T-helper 1 cell (primary cell): Measurements from ENCODE around the gene CASP7.

Source experiments
- DNase-seq, 5 donors: peaks; one replicate each; pipeline ENCODE4 v3.0.0-alpha.2; 2012 to 2020

The CASP7 gene

DNA sequence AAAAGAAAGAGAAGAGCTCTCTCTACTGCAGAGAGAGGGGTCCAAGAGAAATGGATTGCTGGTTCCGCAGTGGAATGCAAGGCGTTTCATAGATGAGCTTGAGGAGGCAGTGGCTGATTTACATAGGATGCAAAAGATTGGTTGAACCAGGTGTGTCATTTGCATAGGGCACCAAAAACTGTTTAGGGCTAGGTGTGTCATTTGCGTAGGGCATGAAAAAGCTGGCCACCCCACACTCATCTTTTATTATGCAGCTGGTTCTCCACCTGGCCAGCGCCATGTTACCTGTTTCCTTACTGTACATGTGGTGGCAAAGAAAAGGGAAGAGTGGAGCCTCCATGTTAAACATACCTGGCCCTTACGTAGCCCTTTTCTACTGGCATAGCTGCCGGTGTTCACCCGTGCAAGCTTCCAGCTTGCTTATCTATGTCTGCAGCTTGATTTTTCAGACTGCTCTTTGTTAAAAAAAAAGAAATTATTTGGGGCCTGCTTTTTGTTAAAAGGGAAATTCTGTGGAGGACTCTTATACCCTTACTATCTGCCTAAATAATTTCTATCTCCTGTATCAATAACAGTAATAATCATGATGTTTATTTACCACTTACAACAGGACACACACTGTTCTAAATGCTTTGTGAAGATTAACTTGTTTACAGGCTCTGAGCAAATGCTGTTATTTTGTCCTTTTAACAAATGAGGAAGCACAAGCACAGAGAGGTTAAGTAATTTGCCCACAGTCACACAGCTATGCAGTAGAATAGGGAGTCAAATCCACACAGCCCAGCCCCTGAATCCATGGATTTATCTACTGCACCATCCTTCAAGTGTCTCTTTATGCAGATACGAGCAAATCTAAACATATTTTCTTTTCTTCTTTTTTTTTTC, 33.3 kb downstream of the CASP7 start:
- DNase-seq: no peak

DNA sequence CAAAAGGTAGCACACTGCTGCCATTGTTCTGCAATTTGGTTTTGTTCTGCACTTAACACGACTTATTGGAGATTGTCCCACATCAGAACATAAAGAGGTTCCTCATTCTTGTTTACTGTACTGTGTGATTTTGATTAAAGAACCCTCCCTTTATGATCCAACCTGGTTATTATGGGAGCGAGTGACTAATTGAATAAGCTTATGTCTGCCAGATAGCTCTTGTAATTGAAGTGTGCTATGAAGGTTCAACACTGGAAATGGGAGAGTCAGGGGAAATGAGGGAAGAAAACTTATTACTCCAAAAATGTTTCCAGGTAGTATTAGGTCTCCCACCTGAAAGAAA, 33.9 kb downstream of the CASP7 start:
- DNase-seq: no peak

DNA sequence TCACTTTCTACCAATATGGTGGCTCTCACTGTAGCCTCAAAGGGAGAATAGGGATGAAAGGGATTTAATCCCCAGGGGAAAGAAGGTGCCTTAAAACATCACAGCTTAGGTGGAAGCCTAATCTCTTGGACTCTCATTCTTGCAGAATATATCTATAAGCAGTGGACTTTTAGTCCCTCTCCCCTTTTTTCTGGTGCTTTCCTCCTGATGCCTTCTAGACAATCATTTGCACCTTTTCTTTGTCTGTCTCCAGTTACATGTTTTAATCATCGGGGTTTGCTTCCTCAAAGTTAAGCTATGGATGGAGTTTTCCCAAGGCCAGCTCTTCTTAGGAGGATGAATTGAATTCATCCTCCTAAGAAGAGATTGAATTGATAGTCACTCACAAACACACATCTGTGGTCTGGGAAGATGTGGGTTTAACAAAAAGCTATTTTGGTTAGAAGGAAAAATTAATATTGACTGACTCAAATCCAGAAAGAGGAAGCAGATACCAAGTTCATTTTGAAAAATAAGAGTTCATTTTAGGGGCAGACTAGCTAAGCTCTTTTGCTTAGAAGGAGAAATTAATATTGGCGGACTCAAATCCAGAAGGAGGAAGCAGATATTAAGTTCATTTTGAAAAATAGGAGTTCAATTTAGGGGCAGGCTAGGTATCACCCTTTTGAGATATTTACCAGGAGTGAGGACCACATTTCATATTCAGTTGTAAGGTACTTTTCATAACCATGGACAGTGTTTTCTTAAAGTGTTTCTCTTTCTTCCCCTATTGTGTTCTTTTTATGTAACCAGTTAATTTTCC, 36.6 kb downstream of the CASP7 start:
- no peak for DNase-seq

DNA sequence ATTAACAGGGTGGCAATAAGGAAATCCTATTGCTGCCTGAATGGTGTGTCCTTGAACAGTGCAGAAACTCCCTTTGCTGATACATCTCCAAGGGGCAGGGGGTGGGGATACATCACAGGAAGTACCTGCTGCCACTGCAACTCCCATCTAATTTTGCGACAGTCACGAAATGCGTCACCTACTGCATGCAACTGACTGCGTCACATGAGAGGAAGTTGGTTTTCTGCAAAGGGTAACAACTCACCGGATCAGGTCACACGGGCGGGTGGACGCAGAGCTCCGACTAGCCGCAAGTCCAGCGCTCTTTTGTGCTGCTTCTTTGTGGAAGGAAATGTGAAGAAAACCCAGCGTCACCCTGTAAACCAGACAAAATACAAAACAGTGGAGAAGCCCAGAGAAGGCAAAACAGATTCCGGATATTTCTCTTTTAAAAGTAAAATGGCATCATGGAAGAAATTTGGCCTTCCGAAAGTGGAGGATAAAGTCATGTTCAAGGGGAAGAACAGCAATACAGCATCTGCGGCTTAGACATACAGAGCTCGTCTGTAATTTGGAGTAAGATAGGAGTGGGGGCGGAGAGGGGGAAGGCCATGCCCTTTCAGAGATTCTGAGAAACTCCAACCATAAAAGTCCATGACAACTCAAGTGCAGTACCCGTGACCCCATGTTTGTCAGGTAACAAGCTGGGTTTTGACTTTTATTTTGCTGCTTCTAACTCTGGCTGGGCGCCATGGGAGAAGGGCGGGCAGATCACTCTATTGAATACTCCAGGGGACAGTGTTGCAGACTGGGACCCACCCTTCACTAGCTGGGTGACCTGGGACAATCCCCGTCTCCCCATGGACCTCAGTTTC, 39.5 kb downstream of the CASP7 start:
- no peak for DNase-seq

DNA sequence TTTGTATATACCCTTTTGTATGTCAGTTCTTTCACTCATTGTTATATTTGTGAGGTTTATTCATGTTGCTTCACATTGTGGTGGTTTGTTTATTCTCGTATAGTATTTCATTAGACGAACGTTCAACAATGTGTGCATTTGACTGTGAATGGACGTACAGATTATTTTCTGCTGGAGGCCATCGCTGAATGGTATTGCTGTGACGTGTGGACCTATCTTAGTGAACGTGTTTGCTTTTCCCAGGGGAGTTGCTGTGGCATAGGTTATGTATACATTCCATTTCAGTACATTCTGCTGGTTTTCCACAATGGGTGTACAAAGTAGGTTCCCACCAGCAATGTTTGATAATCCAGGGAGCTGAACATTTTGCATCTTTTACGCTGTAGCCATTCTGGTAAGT, 40.7 kb downstream of the CASP7 start:
- DNase-seq: no peak

DNA sequence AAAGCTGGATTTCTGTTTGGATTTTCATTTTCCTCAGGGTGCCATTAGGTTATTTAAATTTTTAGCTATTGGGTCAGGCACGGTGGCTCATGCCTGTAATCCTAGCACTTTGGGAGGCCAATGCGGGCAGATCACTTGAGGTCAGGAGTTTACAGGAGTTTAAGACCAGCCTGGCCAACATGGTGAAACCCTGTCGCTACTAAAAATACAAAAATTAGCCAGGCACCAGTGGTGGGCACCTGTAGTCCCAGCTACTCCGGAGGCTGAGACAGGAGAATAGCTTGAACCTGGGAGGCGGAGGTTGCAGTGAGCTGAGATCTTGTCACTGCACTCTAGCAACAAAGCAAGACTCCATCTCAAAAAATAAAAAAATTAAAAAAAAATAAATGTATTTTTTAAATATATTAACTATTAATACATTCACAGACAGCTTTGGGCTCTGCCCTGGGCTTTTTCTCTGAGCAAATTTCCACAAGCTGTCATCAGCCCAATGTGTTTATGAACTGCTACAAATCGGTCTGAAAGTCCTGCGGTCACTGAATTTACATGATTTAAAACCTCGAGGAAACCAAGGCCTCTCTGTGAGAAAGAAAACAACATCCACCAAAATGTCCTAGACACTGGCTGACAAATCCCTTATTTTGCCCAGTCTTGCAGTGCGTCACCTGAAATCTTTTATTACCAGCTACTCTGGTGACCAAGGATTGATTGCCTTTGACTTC, 52.6 kb downstream of the CASP7 start:
- no peak for DNase-seq

DNA sequence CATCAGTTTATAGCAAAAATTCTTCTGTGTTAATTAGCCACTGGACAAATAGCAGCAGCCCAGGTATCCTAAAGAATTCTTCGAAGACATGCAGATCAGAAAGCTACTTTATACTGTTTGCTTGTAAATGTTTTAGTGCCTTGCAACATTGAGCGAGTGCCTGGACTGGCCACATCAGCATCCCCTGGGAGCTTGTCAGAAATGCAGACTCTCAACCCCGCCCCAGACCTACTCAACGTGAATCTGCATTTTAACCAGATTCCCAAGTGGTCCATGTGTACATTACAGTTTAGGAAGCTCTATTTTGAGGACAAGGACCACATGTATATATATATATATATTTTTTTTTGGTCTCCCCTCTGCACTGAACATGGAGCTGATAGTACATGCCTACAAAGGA, 53.3 kb downstream of the CASP7 start:
- DNase-seq: no peak

DNA sequence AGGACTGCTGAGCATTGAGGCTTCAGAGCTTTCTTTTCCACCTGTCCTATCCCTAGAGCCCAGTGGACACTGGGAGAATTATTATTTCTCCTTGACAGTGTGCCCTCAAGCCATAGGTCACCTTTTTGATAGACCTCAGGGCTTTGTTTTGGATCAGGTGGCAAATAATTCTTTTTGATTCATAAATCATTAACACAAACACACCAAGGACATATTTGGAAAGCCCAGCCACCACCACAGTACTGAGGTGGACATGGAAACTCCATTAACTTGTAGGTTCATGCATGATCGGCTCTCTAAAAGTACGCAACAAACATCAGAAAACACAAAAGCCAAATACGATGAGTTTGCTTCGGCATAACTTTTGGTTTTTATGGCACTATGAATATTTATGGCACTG, 53.9 kb downstream of the CASP7 start:
- DNase-seq: no peak

DNA sequence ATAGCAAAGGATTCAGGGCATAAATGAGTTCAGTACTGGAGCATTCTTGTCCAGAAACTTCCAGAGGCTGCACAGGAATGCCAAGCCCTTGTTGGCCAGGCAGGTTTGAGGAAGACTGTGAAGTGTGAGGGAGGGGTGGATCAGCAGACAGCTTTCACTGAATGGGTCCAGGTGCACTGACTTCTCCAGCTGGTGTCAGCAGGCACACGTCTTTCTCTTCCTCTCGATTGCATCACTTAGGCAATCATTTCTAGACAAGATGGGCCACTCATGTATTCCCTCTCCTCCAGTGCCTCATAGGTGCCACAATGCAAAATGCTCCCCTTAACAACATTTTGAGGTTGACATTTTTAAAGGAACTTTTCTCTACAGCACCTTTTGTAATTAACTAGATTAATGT, 56.2 kb downstream of the CASP7 start:
- peak in 1 of 5 donors; percentile 1 for DNase-seq

DNA sequence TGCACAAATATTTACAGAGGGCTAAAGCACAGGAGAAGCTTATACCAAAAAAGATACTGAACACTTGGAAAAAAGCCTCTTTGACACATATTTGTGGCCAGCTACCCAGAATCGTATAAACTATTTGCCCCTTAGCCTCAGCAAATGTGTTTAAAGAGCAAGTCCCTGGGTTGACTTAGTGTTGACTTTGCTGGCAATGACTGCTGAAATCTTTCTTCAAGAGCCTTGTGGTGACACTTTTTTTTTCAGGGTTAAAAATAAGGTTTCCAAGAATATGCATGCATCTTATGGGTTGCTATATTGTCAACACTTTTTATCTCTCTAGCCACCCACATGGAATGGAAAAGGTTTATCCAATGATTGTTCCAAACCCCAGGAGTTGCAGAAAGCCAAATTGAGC, 56.9 kb downstream of the CASP7 start:
- DNase-seq: no peak

DNA sequence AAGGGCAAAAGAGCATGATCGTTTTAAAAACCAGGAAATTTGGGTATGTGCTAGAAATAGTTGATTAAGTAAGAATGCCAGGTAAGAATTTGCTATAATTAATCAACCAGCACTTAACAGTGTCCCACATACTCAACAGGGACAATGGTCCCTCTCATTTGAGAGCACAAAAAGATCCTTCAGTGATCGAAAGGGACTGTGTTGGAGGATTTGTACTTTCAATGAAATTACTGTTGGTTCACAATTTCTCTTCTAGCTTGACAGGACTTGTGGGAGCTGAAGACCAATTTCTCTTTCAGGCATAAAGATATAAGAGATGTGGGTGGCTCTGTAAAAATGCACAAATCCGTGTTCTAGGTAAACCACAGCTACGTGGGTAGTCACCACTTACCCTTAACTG, 59.3 kb downstream of the CASP7 start:
- no peak for DNase-seq

DNA sequence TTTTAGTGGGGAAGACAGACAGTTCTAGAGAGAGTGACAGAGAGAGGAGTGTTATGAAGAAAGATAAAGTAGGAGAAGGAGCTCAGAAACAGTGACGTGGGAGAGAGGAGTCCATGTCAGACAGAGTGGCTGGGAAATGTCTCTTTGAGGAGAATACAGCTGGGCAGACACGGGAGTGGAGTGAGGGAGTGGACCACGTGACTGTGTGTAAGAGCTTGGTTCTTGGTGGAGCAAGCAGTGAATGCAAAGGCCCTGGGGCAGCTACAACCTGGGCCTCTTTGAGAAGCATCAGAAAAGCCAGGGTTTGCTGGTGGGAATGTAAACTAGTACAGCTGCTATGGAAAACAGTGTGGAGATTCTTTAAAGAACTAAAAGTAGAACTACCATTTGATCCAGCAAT, 59.9 kb downstream of the CASP7 start:
- no peak for DNase-seq

DNA sequence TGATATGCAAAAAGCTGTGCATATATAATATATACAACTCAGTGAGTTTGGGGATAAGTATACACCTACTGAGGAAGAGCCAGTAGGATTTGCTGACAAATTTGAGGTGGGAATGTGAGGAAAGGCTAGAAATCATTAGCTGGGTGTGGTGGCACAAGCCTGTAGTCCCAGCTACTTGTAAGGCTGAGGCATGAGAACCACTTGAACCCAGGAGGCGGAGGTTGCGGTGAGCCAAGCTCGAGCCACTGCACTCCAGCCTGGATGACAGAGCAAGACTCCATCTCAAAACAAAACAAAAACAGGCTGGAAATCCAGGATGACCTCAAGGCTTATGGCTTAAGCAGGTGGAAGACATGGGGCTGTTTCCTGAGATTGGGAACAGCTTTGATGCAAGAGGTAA, 61.1 kb downstream of the CASP7 start:
- no peak for DNase-seq

DNA sequence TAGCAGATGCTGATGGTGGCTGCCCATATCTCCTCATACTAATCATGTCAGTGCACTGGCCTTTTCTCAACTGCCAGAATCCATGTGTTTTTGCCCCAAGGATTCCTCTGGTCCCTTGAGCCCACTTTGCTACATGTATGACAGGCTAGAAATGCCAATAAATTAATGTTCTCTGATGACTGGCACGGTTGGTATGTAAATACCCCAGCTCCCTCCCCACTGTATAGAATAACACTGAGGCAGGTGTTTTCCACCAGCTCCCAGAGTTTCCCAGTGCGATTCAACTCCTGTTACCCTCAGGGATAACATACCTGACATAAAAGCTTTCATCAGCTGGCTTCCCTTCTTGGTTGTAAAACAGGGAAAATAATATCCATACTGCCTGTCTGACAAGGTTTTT, 62.8 kb downstream of the CASP7 start:
- DNase-seq: no peak

DNA sequence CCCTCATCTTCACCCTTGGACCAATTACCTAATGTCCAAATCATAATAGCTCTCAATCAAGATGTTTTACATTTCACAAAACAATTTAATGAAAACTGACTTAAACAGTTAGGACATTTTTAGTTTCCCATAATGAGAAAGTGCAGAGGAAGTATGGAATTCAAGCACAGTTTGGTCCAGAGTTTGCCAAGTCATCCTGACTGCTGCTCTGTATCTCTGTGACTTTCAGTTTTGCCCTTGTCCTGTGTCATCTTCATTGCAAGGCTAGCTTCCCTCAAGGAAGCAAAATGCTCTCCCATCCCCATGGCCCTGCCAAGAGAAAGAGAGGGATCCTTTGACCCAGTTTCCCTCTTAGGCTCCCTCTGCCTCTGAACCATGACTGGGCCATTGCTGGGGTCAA, 63.9 kb downstream of the CASP7 start:
- DNase-seq: no peak

DNA sequence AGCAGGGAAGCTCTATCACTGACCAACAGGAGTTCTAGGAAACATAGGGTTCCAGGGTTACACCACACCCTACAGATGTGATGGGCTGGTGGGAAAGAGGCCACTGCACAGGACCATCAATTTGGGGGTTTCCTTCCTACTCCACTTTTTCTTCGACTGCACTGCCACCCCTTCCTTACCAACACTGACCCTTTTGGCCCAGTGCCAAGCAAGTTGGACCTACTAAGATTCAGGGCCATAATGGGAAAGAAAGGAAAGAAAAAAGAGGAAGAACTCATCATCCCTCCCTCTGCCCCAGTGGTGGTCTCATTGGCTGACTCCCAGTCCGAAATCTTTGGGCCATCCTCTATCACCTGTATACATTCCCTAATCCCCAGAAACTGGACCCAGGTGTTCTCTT, 65.7 kb downstream of the CASP7 start:
- DNase-seq: no peak

DNA sequence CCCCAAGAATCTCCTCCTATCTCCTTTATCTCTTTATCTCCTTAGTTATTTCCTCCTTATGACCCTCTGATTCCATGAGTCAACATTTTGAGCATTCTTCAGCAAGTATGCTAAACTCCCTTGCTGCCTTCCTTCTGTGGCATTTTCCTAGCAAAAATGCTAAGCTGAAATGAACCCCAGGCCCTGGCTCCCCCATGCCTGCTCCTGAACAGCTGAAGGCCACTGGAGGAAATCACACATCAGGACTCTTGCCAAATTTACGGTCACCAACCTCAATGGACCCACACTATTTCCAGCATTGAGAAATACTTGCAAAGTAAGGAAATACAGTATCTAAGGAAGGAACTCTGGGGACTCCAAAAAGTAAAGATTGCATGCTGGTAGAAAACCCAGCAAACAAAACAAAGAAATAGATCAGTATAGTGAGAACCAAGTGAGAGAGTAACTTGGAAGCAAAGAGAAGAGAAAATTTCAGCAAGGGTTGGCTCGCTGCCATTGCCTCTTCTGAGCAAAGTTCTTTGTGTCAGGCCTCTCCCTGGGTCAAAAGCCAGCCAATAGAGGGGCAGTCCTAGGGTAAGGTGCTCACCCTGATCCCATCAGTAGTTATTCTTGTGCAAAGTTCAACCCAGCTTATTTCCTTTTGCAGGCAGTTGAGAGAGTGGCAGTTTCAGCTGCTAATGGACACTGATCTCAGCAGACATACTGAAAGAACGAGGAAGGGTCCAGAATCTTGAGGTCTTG, 66.7 kb downstream of the CASP7 start:
- no peak for DNase-seq

DNA sequence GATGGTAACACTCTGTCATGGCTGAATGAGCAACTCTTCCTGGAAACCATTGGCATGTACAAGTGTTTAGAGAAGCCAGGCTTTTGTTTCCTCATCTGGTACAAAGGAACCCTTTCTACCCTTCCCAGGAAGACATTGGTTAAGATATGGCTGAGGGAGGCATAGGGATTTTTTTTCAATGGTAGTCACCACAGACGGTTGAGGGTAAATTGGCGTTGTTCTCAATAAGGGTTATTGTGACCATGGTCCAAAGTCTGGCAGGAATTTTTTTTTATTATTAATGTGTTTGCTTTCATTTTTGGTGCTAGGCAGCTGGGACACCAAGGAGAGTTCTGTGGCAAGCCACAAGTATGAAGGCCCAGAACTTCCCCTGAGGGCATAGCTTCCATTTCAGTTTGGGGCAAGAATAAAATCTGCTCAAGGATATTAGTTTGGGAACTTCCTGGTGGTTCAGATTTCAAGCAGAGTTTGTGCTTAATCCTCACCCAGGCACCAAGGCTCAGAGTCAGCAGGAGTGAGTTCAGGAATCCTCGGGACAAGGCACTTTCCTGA, 71.5 kb downstream of the CASP7 start, which contains the start of gene PLEKHS1:
TSS of gene PLEKHS1 (plus strand) at position 502 of the 552 bp plus-strand sequence. CDS start 3,596 bp downstream, outside the sequence.
- no peak for DNase-seq

DNA sequence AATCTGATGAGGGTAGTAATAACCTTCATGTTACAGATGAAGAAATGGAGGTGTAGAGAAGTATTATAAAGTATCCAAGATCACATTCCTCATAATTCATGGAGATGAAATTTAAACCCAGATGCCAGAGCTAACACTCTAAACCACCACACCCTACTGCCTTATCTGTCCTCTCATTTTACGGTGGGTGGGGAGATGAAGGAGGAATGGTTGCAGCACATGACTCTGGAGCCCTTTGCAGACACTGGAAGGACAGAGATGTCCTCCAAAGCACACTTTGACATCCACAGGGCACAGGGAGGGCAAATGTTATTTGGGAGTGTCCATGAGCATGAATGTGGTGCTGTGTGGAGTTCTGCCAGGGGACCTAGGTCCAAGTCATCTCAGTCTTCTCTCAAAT, 72.8 kb downstream of the CASP7 start:
- no peak for DNase-seq

DNA sequence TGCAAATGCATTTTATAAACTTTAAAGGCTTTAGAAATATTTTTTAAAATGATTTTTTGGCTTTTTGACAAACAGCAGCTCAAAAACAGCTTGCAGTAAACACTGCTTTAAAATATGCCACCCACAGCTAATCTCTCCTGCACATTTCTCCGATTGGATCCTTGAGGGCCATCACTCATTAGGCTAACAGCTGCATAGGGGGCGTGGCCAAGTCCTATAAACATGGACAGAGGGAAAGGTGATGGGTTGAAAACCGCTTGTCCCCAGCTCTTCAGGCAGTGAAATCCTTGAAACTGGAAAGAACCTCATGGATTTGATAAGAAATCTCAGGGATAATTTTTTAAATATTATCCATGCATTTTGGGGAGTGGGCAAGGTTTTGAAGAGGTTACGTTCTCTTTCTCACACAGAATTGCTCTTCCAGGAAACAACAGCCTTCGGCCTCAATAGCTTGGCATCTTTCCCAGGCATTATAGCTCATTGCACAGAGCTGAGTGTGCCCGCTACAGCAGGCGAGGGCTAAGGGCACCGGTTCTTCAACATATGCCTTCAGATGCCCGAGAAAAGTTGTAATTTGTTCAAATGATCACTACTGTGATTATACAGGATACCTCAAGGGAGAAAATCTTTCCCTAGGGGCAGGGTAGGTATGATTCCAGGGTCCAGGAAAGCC, 73.4 kb downstream of the CASP7 start:
- no peak for DNase-seq

DNA sequence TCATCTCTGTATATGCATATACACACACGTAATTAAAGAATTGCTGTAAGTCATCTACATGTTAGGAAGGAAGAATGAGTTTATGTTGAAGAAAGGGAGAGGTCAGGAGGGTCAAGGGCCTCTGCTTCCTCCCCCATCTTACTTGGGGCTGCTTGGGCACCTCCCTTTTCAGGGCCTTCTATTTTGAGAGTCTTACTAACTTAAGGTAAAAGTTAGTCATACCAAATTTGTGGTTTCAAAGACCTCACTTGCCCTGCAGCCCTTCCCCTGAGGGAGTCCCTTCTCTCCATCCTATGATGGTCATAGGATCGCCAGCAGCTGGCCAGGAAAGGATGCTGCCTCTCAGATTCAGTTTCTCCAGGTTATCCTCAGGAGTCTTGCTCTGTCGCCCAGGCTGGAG, 74.4 kb downstream of the CASP7 start:
- no peak for DNase-seq
